H1 (cell line): ENCODE data around the gene TPRG1L. TPM values are rescaled to one million over a fixed set of nuclear protein-coding genes. Genes with fewer than 3 reads are reported as not detected.

Experiments
- CBX5 ChIP-seq: fragments of 300-800, 300-1000 bp; sonication (generic); IDR thresholded peaks from 2 replicates; pipeline ENCODE4 v1.7.1; 2016; ENCODE audit warnings: antibody characterized with exemption, low read length, low read depth
- FOSL1 ChIP-seq: IDR thresholded peaks from 2 replicates; pipeline ENCODE4 v1.6.1; 2011; ENCODE audit warnings: mild to moderate bottlenecking, low read depth, low read length, moderate library complexity; ENCODE audit not compliant: insufficient read depth
- SP1 ChIP-seq: IDR thresholded peaks from 2 replicates; pipeline ENCODE4 v1.6.1; 2011; ENCODE audit warnings: low read depth, low read length
- USF2 ChIP-seq: IDR thresholded peaks from 2 replicates; pipeline ENCODE4 v1.6.1; 2011; ENCODE audit warnings: low read length, improper control_type of control experiment
- polyA plus RNA-seq, 7 experiments: library from polyadenylated mRNA; depleted of rRNA in 3 of 7; stranded (reverse) in 5 of 7; unstranded in 2 of 7; fragments of >200 nt in 5 of 7; fragments of 200-250 nt in 2 of 7; gene quantifications; 1 replicate in 5 of 7; 2 replicates in 1 of 7; 4 replicates in 1 of 7; pipeline versions ENCODE4 v1.2.1 to v1.2.3, GENCODE V29; 2011 to 2013; ENCODE audit warnings: missing spikeins in 2 of 7, mixed read lengths in 2 of 7
- total RNA-seq: library from RNA; stranded (reverse); fragmentation: NEBNext Ultra II Directional; extraction: Animal tissue kit (Norgen Biotek cat#: 25700); gene quantifications from 2 replicates; pipeline ENCODE4 v1.2.1, GENCODE V29; 2021

TPRG1L gene
- total and polyA plus RNA-seq, 2 of the 8 experiments (the other 6 are each of a cell fraction or from before 2014, with no cell fraction given) = 21.7 to 22.3 TPM

GRCh38 chr1:3633344-3634058, 8.7 kb downstream of the TPRG1L start (continued):
- TF ChIP-seq CBX5 = no peak
- TF ChIP-seq SP1 = no peak
- no peak for TF ChIP-seq USF2
- no peak for TF ChIP-seq FOSL1
